Activated CD4-positive, alpha-beta memory T cell treated with anti-CD3 and anti-CD28 coated beads for 36 hours (primary cell): ENCODE measurements around the gene VWA3A. TPM values are rescaled to one million over a fixed set of nuclear protein-coding genes. Genes with fewer than 3 reads are reported as not detected.
"Not testable (repeated sequence)": the region's sequence is repeated elsewhere in the genome, so short reads cannot be mapped to it uniquely, and the experiment has no call there.

Experiments used
- CTCF ChIA-PET: fragments of 350-600 bp; sonication (Branson Sonifier 250); formaldehyde crosslinking; loops from one replicate; lab custom pipeline; 2021; ENCODE audit warnings: antibody characterized with exemption, inconsistent platforms; lab: Charles Lee
- POLR2A ChIA-PET: fragments of 350-600 bp; sonication (Branson Sonifier 250); formaldehyde crosslinking; loops from one replicate; lab custom pipeline; 2021; ENCODE audit warnings: antibody characterized with exemption; lab: Charles Lee
- DNase-seq: peaks from one replicate; pipeline ENCODE4 v3.0.0-alpha.2; 2020
- H3K27ac Mint-ChIP-seq: one replicate; pipeline ENCODE4 v1.8.0; 2021; ENCODE audit warnings: mixed read lengths
- H3K27me3 Mint-ChIP-seq: one replicate; pipeline ENCODE4 v1.8.0; 2021; ENCODE audit warnings: mixed read lengths
- H3K36me3 Mint-ChIP-seq: one replicate; pipeline ENCODE4 v1.8.0; 2021; ENCODE audit warnings: mixed read lengths
- H3K4me1 Mint-ChIP-seq: one replicate; pipeline ENCODE4 v1.8.0; 2021; ENCODE audit warnings: low read depth, mixed read lengths
- H3K4me3 Mint-ChIP-seq: one replicate; pipeline ENCODE4 v1.8.0; 2021; ENCODE audit warnings: mild to moderate bottlenecking, mixed read lengths
- H3K9me3 Mint-ChIP-seq: one replicate; pipeline ENCODE4 v1.8.0; 2021; ENCODE audit warnings: mixed read lengths
- intact Hi-C: fragments of 100-400 bp; cut with micrococcal nuclease; formaldehyde crosslinking; loops from one replicate; pipeline ENCODE4 v1.15.1; 2023
- total RNA-seq, 2 experiments: library from RNA; stranded (reverse); gene quantifications; one replicate each; pipeline ENCODE4 v1.2.3, GENCODE V29; 2021

The VWA3A gene
- total RNA-seq, 2 experiments from 2014 or later: 0.05 TPM; not detected in 1

GRCh38 chr16:22195695-22196558 lies 103.6 kb downstream of the VWA3A start:
- Mint-ChIP-seq H3K27me3 (peaks cover 2% of the 10 kb centered on the region), H3K36me3 (peaks cover 2% of the 10 kb centered on the region), H3K4me1 (peaks cover 40% of the 10 kb centered on the region), H3K4me3 (peak overlapping the region; percentile 81), H3K9me3 (no peaks in the 10 kb centered on the region), H3K27ac (peak overlapping the region; percentile 90)
- CTCF ChIA-PET: interaction anchor here (0.7 to 3.9 kb wide), 6 partner anchors 10 to 110 kb away, joined by 3 to 29 read pairs (median 11); partner anchors contain the start of genes EEF2K and POLR3E
- POLR2A ChIA-PET: interaction anchor here (0.7 to 2.4 kb wide), 2 partner anchors 10 to 11 kb away, joined by 3 to 6 read pairs; partner anchors contain the start of gene EEF2K
- DNase-seq: peak; percentile 96
- intact Hi-C loops: loop anchor here (1.0 to 10.0 kb wide), 3 partner anchors 10 to 691 kb away; partner anchors contain the start of genes EEF2K and POLR3E

DNA sequence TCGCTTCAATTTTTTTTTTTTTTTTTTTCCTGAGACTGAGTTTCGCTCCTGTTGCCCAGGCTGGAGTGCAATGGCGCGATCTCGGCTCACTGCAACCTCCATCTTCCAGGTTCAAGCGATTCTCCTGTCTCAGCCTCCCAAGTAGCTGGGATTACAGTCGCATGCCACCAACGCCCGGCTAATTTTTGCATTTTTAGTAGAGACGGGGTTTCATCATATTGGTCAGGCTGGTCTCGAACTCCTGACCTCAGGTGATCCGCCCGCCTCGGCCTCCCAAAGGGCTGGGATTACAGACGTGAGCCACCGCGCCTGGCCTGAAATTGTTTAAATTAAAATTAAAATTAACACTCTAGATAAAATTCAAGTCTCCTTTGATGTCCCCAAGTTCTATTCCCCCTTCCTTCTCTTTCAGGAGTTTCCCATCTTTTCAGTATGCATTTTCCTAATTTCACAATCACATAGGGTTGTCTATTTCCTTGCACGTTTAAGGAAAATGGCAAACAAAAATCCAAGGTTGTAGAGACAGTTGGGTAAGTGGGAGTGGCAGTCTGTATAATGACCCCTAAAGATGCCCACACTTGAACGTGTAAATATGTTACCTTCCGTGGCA lies 104.3 kb downstream of the VWA3A start:
- H3K4me1 Mint-ChIP-seq: peaks cover 40% of the 10 kb centered on the region
- CTCF ChIA-PET: interaction anchor here (0.7 to 3.9 kb wide), 7 partner anchors 9 to 109 kb away, joined by 3 to 29 read pairs (median 4); partner anchors contain the start of genes EEF2K and POLR3E
- intact Hi-C loops: loop anchor here (10.0 kb wide), 1 partner anchor 692 kb away; no protein-coding TSS in a partner anchor
- not testable (repeated sequence) for H3K36me3 Mint-ChIP-seq, H3K27ac Mint-ChIP-seq, H3K9me3 Mint-ChIP-seq, H3K27me3 Mint-ChIP-seq
- DNase-seq: peak; percentile 37
- POLR2A ChIA-PET: interaction anchor here (1.4 kb wide), 1 partner anchor 10 kb away, joined by 4 read pairs; the partner anchor contains the start of gene EEF2K
- peak overlapping the region; percentile 50 for H3K4me3 Mint-ChIP-seq

- intact Hi-C loops: loop anchor here (10.0 kb wide), 1 partner anchor 694 kb away; no protein-coding TSS in a partner anchor
- H3K27ac Mint-ChIP-seq: no peak overlapping the region
Observed at GRCh38 chr16:22198547-22199293, 106.4 kb downstream of the VWA3A start.

DNA sequence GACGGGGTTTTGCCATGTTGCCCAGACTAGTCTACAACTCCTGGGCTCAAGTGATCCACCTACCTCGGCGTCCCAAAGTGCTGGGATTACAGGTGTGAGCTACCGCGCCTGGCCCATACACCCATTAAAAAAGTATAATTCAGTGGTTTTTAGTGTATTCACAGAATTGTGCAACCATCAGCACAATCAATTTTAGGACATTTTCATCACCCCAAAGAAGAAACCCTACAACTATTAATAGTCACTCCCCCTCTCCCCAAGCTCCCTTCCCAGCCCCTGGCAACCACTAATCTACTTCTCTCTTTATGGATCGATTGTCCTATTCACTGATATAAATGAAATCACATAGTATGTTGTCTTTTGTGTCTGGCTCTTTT lies 109.9 kb downstream of the VWA3A start:
- Mint-ChIP-seq H3K4me1 (peaks cover 8% of the 10 kb centered on the region), H3K9me3 (no peaks in the 10 kb centered on the region), H3K27ac (no peak overlapping the region), H3K4me3 (no peak overlapping the region), H3K36me3 (no peaks in the 10 kb centered on the region), H3K27me3 (no peaks in the 10 kb centered on the region)
- no peak for DNase-seq
- ChIA-PET POLR2A (no interaction called here), CTCF (interaction anchor here (1.0 to 1.2 kb wide), 2 partner anchors 11 to 95 kb away, joined by 3 read pairs; no protein-coding TSS in a partner anchor)
- intact Hi-C loops: no loop called here

More at GRCh38 chr16:22198547-22199293, 106.4 kb downstream of the VWA3A start:
- CTCF ChIA-PET: interaction anchor here (0.9 to 1.7 kb wide), 3 partner anchors 10 to 99 kb away, joined by 3 to 5 read pairs (median 3); no protein-coding TSS in a partner anchor
- DNase-seq: no peak
- Mint-ChIP-seq H3K27me3 (peaks cover 2% of the 10 kb centered on the region), H3K9me3 (no peaks in the 10 kb centered on the region), H3K4me1 (peaks cover 22% of the 10 kb centered on the region), H3K4me3 (no peak overlapping the region), H3K36me3 (peaks cover 2% of the 10 kb centered on the region)
- POLR2A ChIA-PET: no interaction called here

DNA sequence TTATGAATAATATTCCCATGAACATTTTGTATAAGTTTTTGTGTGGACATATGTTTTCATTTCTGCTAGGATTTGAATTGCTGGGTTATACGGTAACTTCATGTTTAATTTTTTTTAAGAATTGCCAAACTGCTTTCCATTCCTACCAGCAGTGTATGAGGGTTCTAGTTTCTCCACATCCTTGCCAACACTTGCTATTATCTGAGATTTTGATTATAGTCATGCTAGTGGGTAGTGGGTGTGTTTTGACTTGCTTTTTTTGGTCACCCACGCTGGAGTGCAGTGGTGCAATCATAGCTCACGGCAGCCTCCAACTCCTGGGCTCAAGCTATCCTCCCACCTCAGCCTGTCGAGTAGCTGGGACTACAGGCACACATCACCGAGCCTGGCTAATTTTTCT lies 110.8 kb downstream of the VWA3A start:
- Mint-ChIP-seq H3K36me3 (peaks cover 1% of the 10 kb centered on the region), H3K27ac (no peak overlapping the region), H3K9me3 (no peaks in the 10 kb centered on the region), H3K27me3 (no peaks in the 10 kb centered on the region), H3K4me1 (peaks cover 17% of the 10 kb centered on the region), H3K4me3 (no peak overlapping the region)
- intact Hi-C loops: no loop called here
- DNase-seq: no peak
- ChIA-PET POLR2A (no interaction called here), CTCF (interaction anchor here (1.2 to 2.7 kb wide), 3 partner anchors 14 to 97 kb away, joined by 3 to 11 read pairs (median 6); no protein-coding TSS in a partner anchor)

DNA sequence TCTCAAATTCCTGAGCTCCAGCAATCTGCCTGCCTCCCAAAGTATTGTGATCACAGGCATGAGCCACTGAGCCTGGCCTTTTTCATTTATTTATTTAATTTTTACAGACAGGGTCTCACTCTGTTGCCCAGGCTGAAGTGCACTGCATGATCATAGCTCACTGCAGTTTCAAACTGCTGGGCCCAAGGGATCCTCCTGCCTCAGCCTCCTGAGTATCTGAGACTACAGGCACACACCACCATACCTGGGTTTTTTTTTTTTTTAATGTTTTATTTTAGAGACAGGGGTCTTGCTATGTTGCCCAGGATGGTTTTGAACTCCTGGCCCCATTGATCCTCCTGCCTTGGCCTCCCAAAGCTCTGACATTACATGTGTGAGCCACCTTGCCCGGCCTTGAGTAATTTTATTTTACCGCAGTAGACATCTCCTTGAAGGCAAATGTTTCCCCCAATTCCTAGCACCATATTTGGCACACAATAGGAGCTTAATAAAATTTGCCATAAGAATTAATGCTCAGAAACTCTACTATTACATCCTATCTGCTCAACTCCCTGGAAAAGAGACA lies 111.8 kb downstream of the VWA3A start:
- H3K9me3 Mint-ChIP-seq: no peaks in the 10 kb centered on the region
- no peak overlapping the region for H3K27ac Mint-ChIP-seq
- POLR2A ChIA-PET: interaction anchor here (1.5 to 1.9 kb wide), 2 partner anchors 94 to 96 kb away, joined by 4 to 6 read pairs; no protein-coding TSS in a partner anchor
- intact Hi-C loops: no loop called here
- no peaks in the 10 kb centered on the region for H3K27me3 Mint-ChIP-seq
- CTCF ChIA-PET: interaction anchor here (1.1 to 4.5 kb wide), 4 partner anchors 9 to 96 kb away, joined by 3 to 24 read pairs (median 8); no protein-coding TSS in a partner anchor
- no peak for DNase-seq
- no peak overlapping the region for H3K4me3 Mint-ChIP-seq
- H3K36me3 Mint-ChIP-seq: peaks cover 3% of the 10 kb centered on the region
- peaks cover 15% of the 10 kb centered on the region for H3K4me1 Mint-ChIP-seq

GRCh38 chr16:22205577-22206012 lies 113.3 kb downstream of the VWA3A start:
- Mint-ChIP-seq H3K27me3 (no peaks in the 10 kb centered on the region), H3K4me3 (peak overlapping the region; percentile 95), H3K4me1 (peaks cover 26% of the 10 kb centered on the region), H3K27ac (peak overlapping the region; percentile 63), H3K9me3 (peaks cover 1% of the 10 kb centered on the region), H3K36me3 (peaks cover 9% of the 10 kb centered on the region)
- DNase-seq: no peak
- intact Hi-C loops: loop anchor here (1.0 to 2.0 kb wide), 4 partner anchors 10 to 92 kb away; partner anchors contain the start of gene POLR3E
- POLR2A ChIA-PET: interaction anchor here (0.5 to 3.3 kb wide), 9 partner anchors 8 to 95 kb away, joined by 3 to 28 read pairs (median 4); partner anchors contain the start of gene POLR3E
- CTCF ChIA-PET: interaction anchor here (0.7 to 4.5 kb wide), 11 partner anchors 10 to 198 kb away, joined by 3 to 41 read pairs (median 11); partner anchors contain the start of genes MOSMO and POLR3E

DNA sequence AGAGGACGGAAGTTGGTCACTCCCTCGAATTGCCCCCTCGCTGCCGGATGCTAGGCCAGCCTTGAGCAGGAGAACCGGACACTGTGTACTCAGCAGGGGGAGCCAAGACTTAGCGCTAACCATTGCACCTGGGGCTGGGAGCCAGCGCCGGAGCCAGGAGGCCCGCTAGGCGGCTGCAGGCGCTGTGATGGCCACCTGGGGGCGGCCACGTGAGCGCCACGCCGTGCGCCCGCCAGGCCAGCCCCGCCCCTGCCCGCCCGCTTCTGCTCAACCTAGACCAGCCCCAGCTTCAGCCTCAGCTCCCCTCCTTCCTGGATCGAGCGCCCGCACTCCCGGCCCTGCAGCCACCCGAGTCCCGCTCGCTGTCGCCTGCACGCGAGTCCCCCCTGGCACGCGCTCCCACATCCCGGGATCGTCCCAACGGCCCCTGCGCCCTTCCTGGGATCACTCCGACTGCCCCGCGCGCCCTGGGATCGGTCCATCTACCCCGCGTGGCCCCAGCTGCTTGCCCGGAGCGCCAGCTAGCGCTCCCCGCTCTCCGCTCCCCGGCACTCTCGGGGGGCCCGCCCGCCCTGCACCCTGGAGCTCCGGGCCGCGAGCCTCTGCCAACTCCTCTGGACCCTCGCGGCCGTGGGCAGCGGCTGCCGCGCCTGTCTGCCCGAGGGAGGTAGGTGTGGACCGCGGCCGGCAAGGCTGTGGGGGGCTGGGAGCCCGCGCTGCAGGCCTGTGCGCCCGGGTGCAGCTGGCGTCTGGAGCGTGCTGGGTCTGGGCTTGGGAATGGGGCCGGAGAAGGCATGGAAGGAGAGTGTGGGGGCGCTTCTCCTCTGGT lies 113.9 kb downstream of the VWA3A start, which contains the start of gene EEF2K:
Gene EEF2K (plus strand): TSS at position 266 of the 829 bp plus-strand sequence. CDS start 19,452 bp downstream, outside the sequence.
- ChIA-PET POLR2A (interaction anchor here (0.5 to 3.3 kb wide), 10 partner anchors 9 to 92 kb away, joined by 3 to 28 read pairs (median 4); partner anchors contain the start of gene POLR3E), CTCF (interaction anchor here (0.8 to 4.5 kb wide), 10 partner anchors 10 to 199 kb away, joined by 3 to 41 read pairs (median 8); partner anchors contain the start of genes MOSMO and POLR3E)
- DNase-seq: peak; percentile 93
- Mint-ChIP-seq H3K27ac (peak within 1 kb of the TSS; percentile 87), H3K27me3 (no peaks in the 10 kb centered on the region), H3K4me1 (peaks cover 30% of the 10 kb centered on the region), H3K9me3 (peaks cover 4% of the 10 kb centered on the region), H3K36me3 (peaks cover 15% of the 10 kb centered on the region), H3K4me3 (peak within 1 kb of the TSS; percentile 95)
- intact Hi-C loops: loop anchor here (1.0 to 2.0 kb wide), 4 partner anchors 11 to 91 kb away; partner anchors contain the start of gene POLR3E
